Stimulated activated CD4-positive, alpha-beta T cell treated with anti-CD3 and anti-CD28 coated beads, Interleukin-1b, Interleukin-23, amount 100 ng/mL, for 48 hours (primary cell): ENCODE measurements around the gene RABGAP1L.
A peak's percentile ranks its signal among the peaks of the same experiment; 100 is the strongest.

Experiments used
- DNase-seq: peaks from one replicate; pipeline ENCODE4 v3.0.0-alpha.2; 2020

The RABGAP1L gene

GRCh38 chr1:174726880-174727585 is 567.7 kb downstream of the RABGAP1L start:
- DNase-seq, result no peak

GRCh38 chr1:174734270-174734669 is 575.0 kb downstream of the RABGAP1L start:
- DNase-seq, result no peak

GRCh38 chr1:174736831-174737230 is 577.5 kb downstream of the RABGAP1L start:
- no peak for DNase-seq

GRCh38 chr1:174740249-174740968 is 581.1 kb downstream of the RABGAP1L start:
- no peak for DNase-seq

GRCh38 chr1:174742805-174743653 is 583.7 kb downstream of the RABGAP1L start:
- DNase-seq, result no peak

- no peak for DNase-seq
Measured at GRCh38 chr1:174743654-174744561, 584.6 kb downstream of the RABGAP1L start.

- no peak for DNase-seq
Measured at GRCh38 chr1:174744886-174745285, 585.6 kb downstream of the RABGAP1L start.

GRCh38 chr1:174746024-174746808 is 586.9 kb downstream of the RABGAP1L start:
- DNase-seq, result no peak

GRCh38 chr1:174747613-174748012 is 588.3 kb downstream of the RABGAP1L start:
- DNase-seq, result no peak

- DNase-seq, result no peak
Measured at GRCh38 chr1:174748586-174748985, 589.3 kb downstream of the RABGAP1L start.

GRCh38 chr1:174753131-174753530 is 593.8 kb downstream of the RABGAP1L start:
- DNase-seq, result no peak

- DNase-seq, result no peak
Measured at GRCh38 chr1:174761335-174761734, 602.0 kb downstream of the RABGAP1L start.

GRCh38 chr1:174761901-174762585 is 602.7 kb downstream of the RABGAP1L start:
- no peak for DNase-seq

- no peak for DNase-seq
Measured at GRCh38 chr1:174764191-174764590, 604.9 kb downstream of the RABGAP1L start.

- DNase-seq, result no peak
Measured at GRCh38 chr1:174766727-174767126, 607.4 kb downstream of the RABGAP1L start.

- no peak for DNase-seq
Measured at GRCh38 chr1:174768516-174768915, 609.2 kb downstream of the RABGAP1L start.

- DNase-seq, result peak; percentile 3
Measured at GRCh38 chr1:174768949-174769348, 609.6 kb downstream of the RABGAP1L start.

- no peak for DNase-seq
Measured at GRCh38 chr1:174769961-174770549, 610.7 kb downstream of the RABGAP1L start.

GRCh38 chr1:174775621-174776020 is 616.3 kb downstream of the RABGAP1L start:
- DNase-seq, result no peak

- no peak for DNase-seq
Measured at GRCh38 chr1:174777262-174777661, 617.9 kb downstream of the RABGAP1L start.

- DNase-seq, result no peak
Measured at GRCh38 chr1:174785510-174785909, 626.2 kb downstream of the RABGAP1L start.
